Left lung (tissue), 10 donors: ENCODE measurements around the gene SMARCD3. TPM values are rescaled to one million over a fixed set of nuclear protein-coding genes. Genes with fewer than 3 reads are reported as not detected.

ENCODE experiments used
- ATAC-seq: fragments of 200-7000 bp; cut with Tn5 transposase; one replicate; pipeline ENCODE4 v1.9.1; 2020; ENCODE audit warnings: moderate library complexity
- DNase-seq, 4 donors: peaks; one replicate each; pipeline ENCODE4 v3.0.0-alpha.2; 2013 to 2020
- H3K27ac ChIP-seq, 2 donors: fragments of 200-600 bp; sonication (generic) in 1 of 2; one replicate each; pipeline versions ENCODE4 v1.5.0 to v1.8.0; 2020 to 2021
- H3K27me3 ChIP-seq, 2 donors: fragments of 200-600 bp; sonication (generic) in 1 of 2; one replicate each; pipeline versions ENCODE4 v1.5.0 to v1.8.0; 2020 to 2021
- H3K36me3 ChIP-seq, 2 donors: fragments of 200-600 bp; sonication (generic) in 1 of 2; one replicate each; pipeline versions ENCODE4 v1.5.0 to v1.8.0; 2020 to 2021
- H3K4me1 ChIP-seq, 2 donors: fragments of 200-600 bp; one replicate each; pipeline ENCODE4 v1.8.0; 2021
- H3K4me3 ChIP-seq, 2 donors: fragments of 200-600 bp; sonication (generic) in 1 of 2; one replicate each; pipeline versions ENCODE4 v1.5.0 to v1.8.0; 2020 to 2021; ENCODE audit warnings: mild to moderate bottlenecking in 1 of 2
- H3K9me3 ChIP-seq, 2 donors: fragments of 200-600 bp; sonication (generic) in 1 of 2; one replicate each; pipeline versions ENCODE4 v1.5.0 to v1.8.0; 2020 to 2021
- CTCF ChIP-seq, 2 donors: fragments of 200-600 bp; sonication (generic) in 1 of 2; IDR thresholded peaks; one replicate each; pipeline versions ENCODE4 v1.5.0 to v1.8.0; 2021; ENCODE audit warnings: antibody characterized with exemption in 2 of 2
- intact Hi-C, 2 donors: fragments of 100-400 bp; cut with DNase I; formaldehyde crosslinking; loops; one replicate each; pipeline versions ENCODE4 v1.11.2 to v1.14.2; 2022
- polyA plus RNA-seq, 6 donors: library from polyadenylated mRNA; unstranded; fragments of 120-200 nt; gene quantifications; one replicate each; pipeline ENCODE4 v1.2.1, GENCODE V29; 2013; ENCODE audit not compliant: insufficient read length in 6 of 6
- total RNA-seq, 2 donors: library from RNA; stranded (reverse); fragmentation: NEBNext Ultra II Directional; extraction: Animal tissue kit (Norgen Biotek cat#: 25700); gene quantifications; one replicate each; pipeline ENCODE4 v1.2.1, GENCODE V29; 2021
- donor health status: DM: no; HTN: yes; CAD: no.
- donor health status: DM: no; HTN: no; CAD: no.

SMARCD3 gene
- total and polyA plus RNA-seq, 8 donors: 45.5 to 130 (median 95.3) TPM

GRCh38 chr7:151291206-151291605 is 42.7 kb upstream of the SMARCD3 start:
- no peak for TF ChIP-seq CTCF (IDR thresholded peaks at IDR 0.05)
- Histone ChIP-seq H3K27ac (no peak overlapping the region), H3K4me3 (no peak overlapping the region), H3K27me3 (peaks cover 0 to 15% of the 10 kb centered on the region in 2 donors), H3K9me3 (no peaks in the 10 kb centered on the region), H3K36me3 (no peaks in the 10 kb centered on the region), H3K4me1 (peaks cover 0 to 5% of the 10 kb centered on the region in 2 donors)
- no peak for DNase-seq
- no peak for ATAC-seq
- intact Hi-C loops: no loop called here

GRCh38 chr7:151290355-151290760 is 41.9 kb upstream of the SMARCD3 start:
- Histone ChIP-seq H3K36me3 (no peaks in the 10 kb centered on the region), H3K27me3 (peaks cover 0 to 13% of the 10 kb centered on the region in 2 donors)
- no peak for TF ChIP-seq CTCF (IDR thresholded peaks at IDR 0.05)

GRCh38 chr7:151289891-151290290 is 41.4 kb upstream of the SMARCD3 start:
- peaks cover 0 to 17% of the 10 kb centered on the region in 2 donors for H3K27me3 ChIP-seq
- ATAC-seq (no peak), DNase-seq (no peak)
- TF ChIP-seq CTCF (IDR thresholded peaks at IDR 0.05): no peak
- H3K27ac ChIP-seq: no peak overlapping the region
- no peak overlapping the region for H3K4me3 ChIP-seq
- intact Hi-C loops: no loop called here
- H3K4me1 ChIP-seq: peaks cover 0 to 5% of the 10 kb centered on the region in 2 donors
- H3K36me3 ChIP-seq: no peaks in the 10 kb centered on the region
- H3K9me3 ChIP-seq: no peaks in the 10 kb centered on the region

More at GRCh38 chr7:151290355-151290760, 41.9 kb upstream of the SMARCD3 start:
- H3K4me1 ChIP-seq: peaks cover 0 to 5% of the 10 kb centered on the region in 2 donors
- H3K4me3 ChIP-seq: no peak overlapping the region
- intact Hi-C loops: no loop called here
- ATAC-seq (no peak), DNase-seq (no peak)
- no peak overlapping the region for H3K27ac ChIP-seq
- no peaks in the 10 kb centered on the region for H3K9me3 ChIP-seq

GRCh38 chr7:151286148-151286547 is 37.7 kb upstream of the SMARCD3 start:
- Histone ChIP-seq H3K4me1 (peaks cover 0 to 5% of the 10 kb centered on the region in 2 donors), H3K27me3 (peaks cover 5 to 41% of the 10 kb centered on the region in 2 donors), H3K9me3 (no peaks in the 10 kb centered on the region), H3K36me3 (no peaks in the 10 kb centered on the region), H3K4me3 (no peak overlapping the region), H3K27ac (no peak overlapping the region)
- no peak for TF ChIP-seq CTCF (IDR thresholded peaks at IDR 0.05)
- intact Hi-C loops: no loop called here
- DNase-seq: no peak
- peak; percentile 48 for ATAC-seq

- TF ChIP-seq CTCF (IDR thresholded peaks at IDR 0.05): no peak
- ATAC-seq (no peak), DNase-seq (no peak)
- intact Hi-C loops: no loop called here
- H3K9me3 ChIP-seq: no peaks in the 10 kb centered on the region
- H3K36me3 ChIP-seq: no peaks in the 10 kb centered on the region
- no peaks in the 10 kb centered on the region for H3K4me1 ChIP-seq
- H3K27me3 ChIP-seq: peaks cover 5 to 49% of the 10 kb centered on the region in 2 donors
- H3K27ac ChIP-seq: no peak overlapping the region
- H3K4me3 ChIP-seq: no peak overlapping the region
Measured at GRCh38 chr7:151283302-151283701, 34.8 kb upstream of the SMARCD3 start.
